Measurements from ENCODE around the gene LCLAT1.
A peak's percentile ranks its signal among the peaks of the same experiment; 100 is the strongest.
"Not testable (repeated sequence)": the region's sequence is repeated elsewhere in the genome, so short reads cannot be mapped to it uniquely, and the experiment has no call there.

The LCLAT1 gene

GRCh38 chr2:30504731-30505130 lies 57.7 kb downstream of the LCLAT1 start:
- H3K4me1 ChIP-seq (ENCODE audit: control insufficient read depth in 1 of 2, insufficient read depth in 1 of 2, low read depth in 1 of 2, low read length in 1 of 2): peaks cover 44 to 49% of the 10 kb centered on the region in 2 experiments
- H3K27me3 ChIP-seq: no peaks in the 10 kb centered on the region
- H3K9me3 ChIP-seq: peaks cover 6% of the 10 kb centered on the region
- H3K4me3 ChIP-seq (ENCODE audit: low read depth in 1 of 2, low read length in 1 of 2): peak overlapping the region in 1 of 2 experiments; percentile 8
- no peaks in the 10 kb centered on the region for H3K36me3 ChIP-seq
- H3K27ac ChIP-seq: peak overlapping the region; percentile 87
- TF ChIP-seq, protein P1, sequence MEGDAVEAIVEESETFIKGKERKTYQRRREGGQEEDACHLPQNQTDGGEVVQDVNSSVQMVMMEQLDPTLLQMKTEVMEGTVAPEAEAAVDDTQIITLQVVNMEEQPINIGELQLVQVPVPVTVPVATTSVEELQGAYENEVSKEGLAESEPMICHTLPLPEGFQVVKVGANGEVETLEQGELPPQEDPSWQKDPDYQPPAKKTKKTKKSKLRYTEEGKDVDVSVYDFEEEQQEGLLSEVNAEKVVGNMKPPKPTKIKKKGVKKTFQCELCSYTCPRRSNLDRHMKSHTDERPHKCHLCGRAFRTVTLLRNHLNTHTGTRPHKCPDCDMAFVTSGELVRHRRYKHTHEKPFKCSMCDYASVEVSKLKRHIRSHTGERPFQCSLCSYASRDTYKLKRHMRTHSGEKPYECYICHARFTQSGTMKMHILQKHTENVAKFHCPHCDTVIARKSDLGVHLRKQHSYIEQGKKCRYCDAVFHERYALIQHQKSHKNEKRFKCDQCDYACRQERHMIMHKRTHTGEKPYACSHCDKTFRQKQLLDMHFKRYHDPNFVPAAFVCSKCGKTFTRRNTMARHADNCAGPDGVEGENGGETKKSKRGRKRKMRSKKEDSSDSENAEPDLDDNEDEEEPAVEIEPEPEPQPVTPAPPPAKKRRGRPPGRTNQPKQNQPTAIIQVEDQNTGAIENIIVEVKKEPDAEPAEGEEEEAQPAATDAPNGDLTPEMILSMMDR (IDR thresholded peaks at IDR 0.05): no peak

GRCh38 chr2:30505500-30506180 lies 58.6 kb downstream of the LCLAT1 start:
- TF ChIP-seq, protein P1 (IDR thresholded peaks at IDR 0.05): no peak

DNA sequence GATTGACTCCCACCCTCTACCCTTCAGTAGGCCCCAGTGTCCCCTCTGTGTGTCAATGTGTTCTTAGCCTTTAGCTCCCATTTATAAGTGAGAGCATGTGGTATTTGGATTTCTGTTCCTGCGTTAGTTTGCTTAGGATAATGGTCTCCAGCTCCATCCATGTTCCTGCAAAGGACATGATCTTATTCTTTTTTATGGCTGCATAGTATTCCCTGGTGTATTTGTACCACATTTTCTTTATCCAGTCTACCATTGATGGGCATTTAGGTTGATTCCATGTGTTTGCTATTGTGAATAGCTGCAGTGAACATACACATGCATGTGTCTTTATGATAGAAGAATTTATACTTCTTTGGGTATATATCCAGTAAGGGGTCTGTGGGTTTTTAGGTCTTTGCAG lies 60.4 kb downstream of the LCLAT1 start:
- not testable (repeated sequence) for H3K27me3 ChIP-seq; H3K27ac ChIP-seq; H3K4me3 ChIP-seq (ENCODE audit: low read depth in 1 of 2, low read length in 1 of 2); H3K9me3 ChIP-seq; H3K36me3 ChIP-seq
- peaks cover 34 to 41% of the 10 kb centered on the region in 2 experiments for H3K4me1 ChIP-seq (ENCODE audit: control insufficient read depth in 1 of 2, insufficient read depth in 1 of 2, low read depth in 1 of 2, low read length in 1 of 2)

More at GRCh38 chr2:30505500-30506180, 58.6 kb downstream of the LCLAT1 start:
- no peak overlapping the region for H3K4me3 ChIP-seq (ENCODE audit: low read depth in 1 of 2, low read length in 1 of 2)
- peaks cover 44 to 49% of the 10 kb centered on the region in 2 experiments for H3K4me1 ChIP-seq (ENCODE audit: control insufficient read depth in 1 of 2, insufficient read depth in 1 of 2, low read depth in 1 of 2, low read length in 1 of 2)
- no peaks in the 10 kb centered on the region for H3K27me3 ChIP-seq
- no peaks in the 10 kb centered on the region for H3K36me3 ChIP-seq
- H3K27ac ChIP-seq: peak overlapping the region; percentile 87
- peaks cover 1% of the 10 kb centered on the region for H3K9me3 ChIP-seq

DNA sequence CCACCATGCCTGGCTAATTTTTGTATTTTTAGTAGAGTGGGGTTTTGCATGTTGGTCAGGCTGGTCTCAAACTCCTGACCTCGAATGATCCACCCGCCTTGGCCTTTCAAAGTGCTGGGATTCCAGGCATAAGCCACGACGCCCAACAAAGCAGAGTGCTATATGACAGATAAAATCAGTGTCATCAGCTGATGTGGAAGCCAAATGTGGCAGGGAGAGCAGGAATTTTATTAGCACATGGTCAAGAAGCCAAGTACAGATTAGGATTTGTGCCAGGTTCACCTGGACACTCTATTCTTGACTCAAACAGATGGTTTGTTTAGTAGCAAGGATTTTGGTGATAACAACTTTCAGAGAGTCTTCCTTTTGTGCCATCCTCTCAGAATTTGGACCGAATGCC lies 62.7 kb downstream of the LCLAT1 start:
- H3K27ac ChIP-seq: no peak overlapping the region

DNA sequence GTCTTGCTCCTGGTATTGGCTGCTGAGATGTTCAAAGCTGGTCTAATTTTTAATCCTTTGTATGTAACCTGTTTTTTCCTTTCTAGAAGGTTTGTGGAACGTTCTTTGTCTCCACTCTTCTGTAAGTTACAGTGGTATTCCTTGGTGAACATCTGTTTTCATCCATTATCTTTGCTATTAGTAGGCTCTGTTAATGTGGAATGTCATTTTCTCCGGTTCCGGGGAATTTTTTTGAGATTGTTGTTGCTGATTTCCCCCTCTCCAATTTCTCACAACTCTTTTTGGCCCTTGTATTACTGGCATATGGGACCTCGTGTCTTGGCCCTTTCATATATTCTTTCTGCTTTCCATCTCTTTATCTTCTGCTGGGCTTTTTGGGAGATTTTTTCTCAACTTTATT lies 63.4 kb downstream of the LCLAT1 start:
- Histone ChIP-seq H3K36me3 (no peaks in the 10 kb centered on the region), H3K9me3 (no peaks in the 10 kb centered on the region), H3K27ac (no peak overlapping the region), H3K4me1 (ENCODE audit: control insufficient read depth in 1 of 2, insufficient read depth in 1 of 2, low read depth in 1 of 2, low read length in 1 of 2) (peaks cover 5 to 12% of the 10 kb centered on the region in 2 experiments), H3K27me3 (no peaks in the 10 kb centered on the region), H3K4me3 (ENCODE audit: low read depth in 1 of 2, low read length in 1 of 2) (no peak overlapping the region)
- TF ChIP-seq, protein P1 (IDR thresholded peaks at IDR 0.05): no peak

More for the DNA sequence above, 62.7 kb downstream of the LCLAT1 start:
- Histone ChIP-seq H3K9me3 (no peaks in the 10 kb centered on the region), H3K4me3 (ENCODE audit: low read depth in 1 of 2, low read length in 1 of 2) (no peak overlapping the region), H3K36me3 (no peaks in the 10 kb centered on the region), H3K4me1 (ENCODE audit: control insufficient read depth in 1 of 2, insufficient read depth in 1 of 2, low read depth in 1 of 2, low read length in 1 of 2) (peaks cover 12 to 18% of the 10 kb centered on the region in 2 experiments), H3K27me3 (no peaks in the 10 kb centered on the region)
- TF ChIP-seq, protein P1 (IDR thresholded peaks at IDR 0.05): no peak
